GM12892 (cell line): ENCODE measurements around the gene BCL3.

Experiments used
- DNase-seq: peaks from one replicate; pipeline ENCODE4 v3.0.0; 2011; ENCODE audit not compliant: insufficient read length
- FAIRE-seq: peaks from 2 replicates; lab custom pipeline; 2011; peaks lifted over from hg19 to GRCh38; lab: Jason Lieb, UNC
- POLR2A ChIP-seq: IDR thresholded peaks from 2 replicates; pipeline ENCODE4 v1.6.1; 2011; ENCODE audit warnings: low read depth, low read length, control low read depth
- POLR2AphosphoS5 ChIP-seq: IDR thresholded peaks from 2 replicates; pipeline ENCODE4 v1.6.1; 2011; ENCODE audit warnings: low read depth, low read length, control low read depth
- TAF1 ChIP-seq: IDR thresholded peaks from 2 replicates; pipeline ENCODE4 v1.6.1; 2011; ENCODE audit warnings: low read depth, mild to moderate bottlenecking, control low read depth, low read length, borderline replicate concordance

BCL3 gene

DNA sequence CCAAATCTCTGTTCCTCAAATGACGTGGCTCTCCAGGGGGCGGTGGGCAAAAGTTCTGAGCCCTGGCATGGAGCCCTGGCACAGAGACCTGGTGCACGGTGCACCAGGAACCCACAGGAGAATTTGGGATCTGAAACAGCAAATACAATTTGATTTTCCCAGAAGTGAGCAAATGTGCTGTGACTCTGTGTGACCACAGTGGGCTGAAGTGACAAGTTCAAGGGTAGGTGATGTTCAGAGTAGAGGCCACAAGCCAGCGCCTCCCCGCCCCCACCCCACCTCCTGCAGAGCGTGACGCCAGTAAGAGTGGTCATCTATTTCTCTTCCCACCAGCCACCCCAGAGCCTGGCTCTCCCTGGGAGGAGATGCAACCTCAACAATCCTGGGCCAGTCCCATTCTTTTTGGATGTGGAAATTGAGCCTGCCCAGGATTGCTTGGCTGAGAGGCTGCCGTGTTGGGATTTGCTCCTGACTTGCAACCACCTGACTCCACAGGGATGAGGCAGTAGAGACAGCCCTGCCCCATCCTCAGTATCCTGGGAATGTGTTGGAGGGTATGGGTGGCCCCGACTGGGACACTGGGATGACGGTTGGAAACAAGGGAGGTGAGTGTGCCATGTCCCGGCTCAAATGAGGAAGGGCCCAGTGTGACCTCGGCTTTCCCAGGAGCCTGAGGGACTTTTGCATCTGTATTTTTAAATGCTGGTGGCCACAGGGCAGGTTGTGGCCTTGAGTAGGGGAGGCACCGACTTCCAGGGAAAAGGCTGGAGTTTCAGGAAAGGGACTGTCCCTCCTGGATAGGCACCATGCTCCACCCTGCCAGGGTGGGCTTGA is 11.1 kb upstream of the BCL3 start:
- TF ChIP-seq TAF1: no peak
- TF ChIP-seq POLR2A: no peak
- TF ChIP-seq POLR2AphosphoS5: no peak
- DNase-seq (no peak), FAIRE-seq (no peak)

DNA sequence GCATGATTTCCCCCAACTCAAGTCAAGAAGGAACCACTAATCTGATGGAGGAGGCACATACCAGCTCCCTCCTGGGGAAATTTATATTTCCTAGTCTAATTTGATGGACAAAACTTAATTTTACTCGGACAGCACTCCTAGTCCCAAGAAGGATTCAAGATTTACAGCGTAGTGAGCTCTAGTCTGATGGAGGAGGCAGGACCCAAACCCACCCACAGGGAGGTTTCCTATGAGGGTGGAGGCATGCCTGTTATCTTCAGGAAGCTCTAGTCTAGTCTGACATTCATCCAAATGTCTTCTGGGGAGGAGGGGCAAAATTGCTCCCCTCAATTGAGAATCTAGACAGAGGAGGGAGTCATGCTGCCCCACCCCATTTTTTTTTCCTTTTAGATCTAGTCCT is 10.4 kb upstream of the BCL3 start:
- TF ChIP-seq POLR2AphosphoS5 (no peak), POLR2A (no peak), TAF1 (no peak)
- DNase-seq (no peak), FAIRE-seq (no peak)

DNA sequence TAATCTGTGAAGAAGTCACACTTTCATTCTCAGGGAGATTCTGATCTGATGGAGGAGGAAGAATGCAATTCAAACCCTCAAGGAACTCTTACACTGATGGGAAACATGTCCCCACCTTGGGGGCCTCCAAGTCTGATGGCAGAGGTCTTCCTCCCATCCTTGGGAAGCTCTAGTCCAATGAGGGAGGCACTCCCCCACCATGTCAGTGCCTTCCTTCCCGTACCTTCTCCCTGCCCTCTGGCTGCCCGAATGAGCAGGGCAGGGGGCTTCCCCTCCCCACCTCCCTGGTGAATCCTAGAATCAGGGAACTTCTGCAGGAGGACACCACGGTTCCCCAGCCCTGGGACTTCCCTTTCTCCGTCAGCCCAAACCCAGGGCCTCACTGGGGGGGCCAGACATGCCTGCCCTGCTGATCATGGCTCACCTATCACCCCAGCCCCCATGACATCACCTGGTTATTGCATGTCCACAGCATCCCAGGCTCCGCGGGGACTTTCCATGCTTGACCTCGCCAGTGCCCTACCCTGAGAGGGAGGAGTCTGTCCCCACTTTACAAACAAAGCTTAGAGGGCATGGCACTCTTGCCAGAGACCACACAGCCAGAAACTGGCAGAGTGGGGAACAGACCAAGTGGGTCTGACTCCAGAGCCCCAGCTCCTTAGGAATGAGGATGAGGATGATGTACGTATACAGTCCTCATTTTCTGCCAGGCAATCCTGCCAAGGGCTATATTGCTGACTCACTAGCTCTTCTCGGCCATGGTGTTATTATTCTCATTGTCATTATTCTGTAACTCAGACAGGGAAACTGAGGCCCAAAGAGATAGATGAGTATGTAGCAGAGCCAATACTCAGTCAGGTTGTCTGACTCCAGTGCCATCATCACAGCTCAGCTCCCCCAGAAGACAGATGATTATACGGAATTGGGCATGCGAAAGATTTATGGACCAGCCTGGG is 9.6 kb upstream of the BCL3 start:
- DNase-seq (no peak), FAIRE-seq (peak; percentile 78)
- TF ChIP-seq POLR2A: no peak
- TF ChIP-seq POLR2AphosphoS5: no peak
- TF ChIP-seq TAF1: no peak

DNA sequence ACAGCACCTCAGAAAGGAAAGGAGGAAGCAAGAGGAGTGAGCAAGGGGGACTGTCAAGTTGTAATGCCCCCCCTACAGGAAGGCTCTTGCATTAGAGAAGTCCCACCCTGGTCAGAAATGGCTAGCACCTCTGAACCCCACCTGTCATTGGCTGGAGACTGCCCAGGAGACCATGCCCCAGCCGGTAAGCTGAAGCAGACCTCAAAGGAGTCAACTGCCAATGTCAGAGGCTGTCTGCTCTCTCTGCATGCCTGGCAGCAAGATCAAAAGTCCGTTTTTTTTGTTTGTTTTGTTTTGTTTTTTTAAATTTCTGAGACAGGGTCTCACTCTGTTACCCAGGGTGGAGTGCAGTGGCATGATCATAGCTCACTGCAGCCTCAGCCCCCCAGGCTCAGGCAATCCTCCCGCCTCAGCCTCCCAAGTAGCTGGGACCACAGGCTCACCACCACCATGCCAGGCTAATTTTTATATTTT is 8.1 kb upstream of the BCL3 start:
- FAIRE-seq (no peak), DNase-seq (no peak)
- TF ChIP-seq TAF1: no peak
- no peak for TF ChIP-seq POLR2AphosphoS5
- no peak for TF ChIP-seq POLR2A

DNA sequence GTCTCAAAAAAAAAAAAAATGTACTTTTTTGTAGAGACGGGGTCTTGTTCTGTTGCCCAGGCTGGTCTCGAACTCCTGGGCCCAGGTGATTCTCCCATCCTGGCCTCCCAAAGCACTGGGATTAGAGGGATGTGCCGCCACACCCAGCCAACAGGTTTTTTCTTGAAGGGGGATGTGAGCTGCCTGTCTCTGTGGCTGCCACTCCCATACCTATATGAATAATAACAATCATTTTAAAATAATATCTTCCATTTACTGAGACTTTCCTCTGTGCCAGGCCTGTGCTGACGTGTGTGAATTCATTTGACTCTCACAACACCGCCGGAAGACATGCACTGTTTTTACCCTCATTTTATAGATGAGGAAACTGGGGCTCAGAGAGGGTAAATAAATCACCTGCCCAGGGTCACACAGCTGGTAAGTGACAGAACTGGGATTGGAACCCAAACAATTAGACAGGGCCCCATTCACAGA is 7.2 kb upstream of the BCL3 start:
- DNase-seq (no peak), FAIRE-seq (no peak)
- TF ChIP-seq POLR2AphosphoS5 (no peak), TAF1 (no peak), POLR2A (no peak)

DNA sequence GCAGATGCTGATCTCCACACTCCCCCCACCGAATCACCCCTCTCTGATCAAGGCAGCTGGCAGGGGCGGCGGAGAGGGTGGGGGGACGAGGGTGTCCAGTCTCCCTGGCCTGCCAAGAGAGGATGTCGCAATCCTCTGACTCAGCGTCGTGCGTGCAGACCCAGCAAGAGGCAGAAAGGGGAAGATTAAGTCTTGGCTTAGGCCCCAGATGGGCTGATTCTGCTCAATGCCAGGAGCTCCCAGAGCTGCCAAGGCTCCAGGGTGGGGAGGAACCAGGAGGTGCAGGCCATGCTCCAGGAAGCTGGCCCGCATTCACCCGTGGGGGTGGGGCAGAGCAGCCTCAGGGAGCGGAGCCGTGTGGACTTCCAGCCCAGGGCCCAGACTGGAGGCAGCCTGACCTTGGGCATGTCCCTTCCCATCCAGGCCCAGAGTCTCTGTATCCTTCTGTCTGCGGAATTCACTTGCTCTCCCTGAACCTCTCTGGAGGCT is 6.6 kb upstream of the BCL3 start:
- TF ChIP-seq POLR2A (no peak), TAF1 (no peak)
- DNase-seq: no peak
- FAIRE-seq: peak; percentile 24

DNA sequence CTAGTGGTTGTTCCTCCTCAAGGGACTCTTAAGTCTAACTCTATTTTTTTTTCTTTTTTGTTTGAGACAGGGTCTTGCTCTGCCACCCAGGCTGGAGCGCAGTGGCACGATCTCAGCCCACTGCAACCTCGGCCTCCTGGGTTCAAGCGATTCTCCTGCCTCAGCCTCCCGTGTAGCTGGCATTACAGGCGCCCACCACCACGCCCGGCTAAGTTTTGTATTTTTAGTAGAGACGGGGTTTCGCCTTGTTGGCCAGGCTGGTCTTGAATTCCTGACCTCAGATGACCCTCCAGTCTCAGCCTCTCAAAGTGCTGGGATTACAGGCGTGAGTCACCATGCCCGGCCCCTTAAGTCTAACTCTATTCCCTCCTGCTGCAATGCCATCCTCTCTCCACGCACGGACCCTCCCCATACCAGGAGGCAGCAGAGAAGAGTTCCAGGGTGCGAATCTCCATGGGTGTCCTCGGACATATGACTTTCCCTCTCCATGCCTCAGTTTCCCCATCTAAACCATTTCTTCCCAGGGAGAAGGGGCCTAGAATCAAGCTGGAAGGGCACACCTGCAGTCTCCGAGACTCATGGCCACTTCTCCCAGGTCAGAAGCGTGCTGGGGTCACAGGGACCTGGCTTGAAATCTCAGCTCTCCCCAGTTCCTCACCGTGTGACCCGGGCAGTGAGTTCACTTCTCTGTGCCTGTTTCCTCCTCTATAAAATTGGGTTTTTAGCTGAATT is 6.0 kb upstream of the BCL3 start:
- TF ChIP-seq TAF1: no peak
- no peak for TF ChIP-seq POLR2AphosphoS5
- TF ChIP-seq POLR2A: no peak
- DNase-seq (no peak), FAIRE-seq (no peak)

DNA sequence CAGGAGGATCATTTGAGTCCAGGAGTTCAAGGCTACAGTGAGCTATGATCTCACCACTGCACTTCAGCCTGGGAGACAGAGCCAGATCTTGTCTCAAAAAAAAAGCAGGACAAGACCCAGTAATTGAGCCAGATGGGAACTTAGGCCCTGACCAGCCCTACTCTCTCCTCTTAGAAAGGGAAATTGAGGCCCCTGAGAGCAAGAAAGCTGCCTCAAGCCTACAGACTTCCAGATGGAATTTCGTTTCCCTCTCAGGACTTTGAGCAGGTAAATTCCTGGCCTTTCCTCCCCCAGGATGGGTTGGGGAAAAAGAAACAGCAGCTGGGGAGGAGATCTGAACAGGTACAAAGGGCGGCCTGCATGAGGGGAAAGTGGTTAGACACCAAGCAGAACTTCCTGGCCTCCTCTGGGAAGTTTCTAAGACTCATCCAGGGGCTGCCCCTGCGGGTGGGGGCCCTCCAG is 3.6 kb upstream of the BCL3 start:
- TF ChIP-seq POLR2AphosphoS5 (no peak), TAF1 (no peak), POLR2A (no peak)
- FAIRE-seq (no peak), DNase-seq (no peak)

DNA sequence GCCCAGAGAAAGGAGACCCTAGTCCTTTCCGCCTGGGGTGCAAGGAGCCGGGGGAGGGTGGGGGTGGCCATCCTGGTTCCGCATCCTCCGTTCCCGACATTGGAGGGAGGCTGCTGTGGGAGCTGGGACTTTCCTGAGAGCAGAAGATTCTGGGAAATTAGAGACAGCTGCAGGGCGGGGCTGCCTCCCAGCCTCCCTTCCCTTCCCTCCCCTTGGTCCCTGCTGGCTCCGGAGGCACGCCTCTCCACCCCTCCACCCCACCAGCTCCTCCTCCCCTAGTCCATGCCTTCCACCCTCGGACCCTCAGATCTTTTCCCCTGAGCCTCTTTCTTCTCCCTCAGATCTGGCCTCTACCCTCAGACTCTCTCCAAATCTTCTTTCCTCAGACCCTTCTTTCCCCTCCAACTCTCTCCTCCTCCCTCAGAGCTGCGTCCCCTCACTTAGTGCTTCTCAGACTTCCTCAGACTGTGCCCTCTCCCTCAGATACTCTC is 3.1 kb upstream of the BCL3 start:
- DNase-seq (no peak), FAIRE-seq (no peak)

DNA sequence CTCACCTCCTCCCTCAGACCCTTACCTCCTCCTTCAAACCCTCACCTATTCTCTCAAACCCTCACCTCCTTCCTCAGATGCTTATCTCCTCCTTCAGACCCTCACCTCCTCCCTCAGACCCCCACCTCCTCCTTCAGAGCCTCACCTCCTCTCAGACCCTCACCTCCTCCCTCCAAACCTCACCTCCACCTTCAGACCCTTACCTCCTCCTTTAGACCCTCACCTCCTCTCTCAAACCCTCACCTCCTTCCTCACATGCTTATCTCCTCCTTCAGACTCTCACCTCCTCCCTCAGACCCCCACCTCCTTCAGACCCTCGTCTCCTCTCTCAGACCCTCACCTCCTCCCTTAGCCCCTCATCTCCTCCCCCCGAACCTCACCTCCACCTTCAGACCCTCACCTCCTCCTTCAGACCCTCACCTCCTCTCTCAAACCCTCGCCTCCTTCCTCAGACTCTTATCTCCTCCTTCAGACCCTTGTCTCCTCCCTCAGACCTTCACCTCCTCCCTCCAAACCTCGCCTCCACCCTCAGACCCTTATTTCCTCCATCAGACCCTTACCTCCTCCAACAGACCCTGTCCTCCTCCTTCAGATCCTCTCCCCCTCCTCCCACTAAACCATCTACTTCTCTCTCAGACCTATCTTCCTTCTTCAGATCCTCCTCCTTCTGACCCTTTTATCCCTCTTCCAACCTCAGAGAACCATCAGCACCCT is 2.5 kb upstream of the BCL3 start:
- TF ChIP-seq TAF1 (no peak), POLR2A (no peak), POLR2AphosphoS5 (no peak)
- FAIRE-seq (no peak), DNase-seq (no peak)

More for the DNA sequence above, 3.1 kb upstream of the BCL3 start:
- TF ChIP-seq TAF1 (no peak), POLR2AphosphoS5 (no peak), POLR2A (no peak)
